ENCODE data around the gene SCN9A.

The SCN9A gene

DNA sequence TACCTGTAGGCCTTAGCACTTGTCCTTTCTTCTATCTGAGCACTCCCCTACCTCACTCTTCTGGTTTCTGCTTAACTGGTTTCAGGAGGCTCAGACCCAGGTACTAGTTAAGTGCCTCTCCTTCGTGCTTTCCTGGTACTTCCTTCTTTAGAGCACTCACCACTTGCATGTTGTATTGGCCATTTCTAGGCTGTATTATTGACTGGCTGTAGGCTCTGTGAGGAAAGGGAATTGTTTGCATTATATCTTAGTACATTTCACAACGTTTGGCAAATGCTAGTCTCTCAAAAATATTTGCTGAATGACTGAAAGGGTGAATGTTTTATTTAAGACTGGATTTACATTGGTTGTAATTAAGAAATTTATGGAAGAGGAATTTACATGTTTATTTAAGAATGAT, 212.0 kb downstream of the SCN9A start:
- no peak for DNase-seq

DNA sequence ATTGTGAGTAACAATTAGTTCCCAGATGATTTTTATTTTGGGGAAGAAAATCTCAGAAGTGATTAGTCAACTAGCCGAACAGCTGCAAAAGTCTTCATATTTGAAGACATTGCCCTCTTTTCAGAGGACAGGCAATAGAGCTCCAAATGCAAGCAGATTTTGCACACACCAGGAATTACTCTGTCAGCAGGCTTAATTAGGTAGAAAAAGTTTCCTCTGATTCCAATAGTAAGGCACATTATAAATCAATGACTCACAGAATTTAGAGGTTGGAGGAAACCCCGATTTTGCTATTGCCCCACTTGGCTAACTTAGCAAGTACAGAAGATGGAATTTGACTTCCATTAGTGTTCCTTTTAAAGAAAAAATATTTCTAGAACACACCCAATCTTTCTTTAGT, 217.2 kb downstream of the SCN9A start:
- DNase-seq: no peak

- DNase-seq: no peak
These were observed 218.2 kb downstream of the SCN9A start for GRCh38 chr2:166157578-166157977.

DNA sequence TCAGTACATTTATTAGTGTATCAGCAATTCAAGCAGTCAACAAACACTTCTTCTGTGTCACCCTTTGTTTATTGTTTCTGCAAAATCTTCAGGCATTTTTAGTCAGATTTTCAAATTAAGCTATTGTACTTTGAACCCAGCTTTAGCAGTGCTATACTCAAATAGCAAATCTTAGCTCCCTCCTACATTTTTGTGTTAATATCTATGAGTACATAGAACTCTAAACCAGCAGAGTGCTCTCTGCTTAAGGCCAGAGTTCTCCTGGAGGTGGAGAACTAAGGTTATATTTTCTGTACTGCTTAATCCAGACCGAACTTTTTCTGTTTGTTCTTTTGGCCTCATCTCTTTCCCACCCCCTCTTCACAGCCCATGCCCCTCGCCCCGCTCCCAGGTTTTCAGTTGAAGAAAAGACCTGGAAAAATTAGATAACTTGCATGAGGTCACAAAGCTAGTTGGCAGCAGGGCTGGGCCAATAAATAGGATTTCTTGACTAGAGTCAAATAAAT, 218.7 kb downstream of the SCN9A start:
- DNase-seq: no peak

DNA sequence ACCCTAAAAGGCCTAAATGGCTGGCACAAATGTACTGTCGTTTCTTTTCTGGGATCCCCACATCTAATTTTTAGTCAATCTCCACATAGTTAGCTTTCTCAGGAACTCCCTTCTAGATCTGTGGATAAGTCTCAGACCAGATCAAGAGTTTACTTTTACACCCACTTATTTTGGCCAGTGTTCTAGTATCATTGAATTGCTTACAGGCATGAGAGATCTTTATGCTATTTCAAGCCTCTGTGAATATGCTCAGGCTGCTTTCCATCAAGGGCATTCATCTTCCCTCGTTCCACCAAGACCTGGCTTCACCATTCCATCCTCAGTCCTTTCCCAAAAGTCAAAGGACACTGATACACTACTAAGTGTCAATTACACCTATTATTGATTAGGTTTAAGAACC, 220.2 kb downstream of the SCN9A start:
- no peak for DNase-seq

GRCh38 chr2:166154685-166155338, 220.9 kb downstream of the SCN9A start:
- DNase-seq: no peak

GRCh38 chr2:166152064-166152463, 223.7 kb downstream of the SCN9A start:
- no peak for DNase-seq

- no peak for DNase-seq
These were observed 227.0 kb downstream of the SCN9A start for GRCh38 chr2:166148500-166149400.

- no peak for DNase-seq
These were observed 227.9 kb downstream of the SCN9A start for GRCh38 chr2:166147883-166148282.
